AG04449 (cell line): Measurements from ENCODE around the gene GAL3ST3.
A peak's percentile ranks its signal among the peaks of the same experiment; 100 is the strongest.

Experiments
- CTCF ChIA-PET: fragments of 350-600 bp; formaldehyde crosslinking; extraction: SDS; loops from one replicate; lab custom pipeline; 2021; ENCODE audit warnings: antibody characterized with exemption; lab: Yijun Ruan, JAX
- POLR2A ChIA-PET: fragments of 400-600, 350-600 bp; formaldehyde crosslinking; extraction: SDS; loops from one replicate; lab custom pipeline; 2020; ENCODE audit warnings: antibody characterized with exemption, inconsistent platforms; lab: Yijun Ruan, JAX
- DNase-seq: peaks from one replicate; pipeline ENCODE4 v3.0.0-alpha.2; 2010; ENCODE audit warnings: low read depth, low spot score
- H3K4me3 ChIP-seq: 2 replicates; pipeline ENCODE4 v1.5.1; 2011; ENCODE audit warnings: low read depth, mild to moderate bottlenecking, control low read depth, low read length
- CTCF ChIP-seq: IDR thresholded peaks from one replicate; pipeline ENCODE4 v1.5.1; 2011; ENCODE audit warnings: mild to moderate bottlenecking, moderate library complexity, low read length, control low read depth, inconsistent platforms; ENCODE audit not compliant: insufficient read depth; ENCODE audit errors: missing control alignments

The GAL3ST3 gene

GRCh38 chr11:66006134-66006890, 42.6 kb downstream of the GAL3ST3 start:
- TF ChIP-seq CTCF, result no peak
- ChIA-PET CTCF (interaction anchor here (0.9 to 4.6 kb wide), 4 partner anchors 15 to 122 kb away, joined by 3 to 23 read pairs (median 8); no protein-coding TSS in a partner anchor), POLR2A (interaction anchor here (0.6 kb wide), 1 partner anchor 9 kb away, joined by 4 read pairs; no protein-coding TSS in a partner anchor)
- DNase-seq, result no peak
- H3K4me3 ChIP-seq, result no peak overlapping the region

GRCh38 chr11:66004186-66004585, 44.8 kb downstream of the GAL3ST3 start:
- ChIA-PET CTCF (interaction anchor here (1.3 to 4.6 kb wide), 3 partner anchors 18 to 133 kb away, joined by 3 to 23 read pairs (median 4); no protein-coding TSS in a partner anchor), POLR2A (no interaction called here)
- H3K4me3 ChIP-seq, result no peak overlapping the region
- no peak for TF ChIP-seq CTCF
- DNase-seq, result no peak

DNA sequence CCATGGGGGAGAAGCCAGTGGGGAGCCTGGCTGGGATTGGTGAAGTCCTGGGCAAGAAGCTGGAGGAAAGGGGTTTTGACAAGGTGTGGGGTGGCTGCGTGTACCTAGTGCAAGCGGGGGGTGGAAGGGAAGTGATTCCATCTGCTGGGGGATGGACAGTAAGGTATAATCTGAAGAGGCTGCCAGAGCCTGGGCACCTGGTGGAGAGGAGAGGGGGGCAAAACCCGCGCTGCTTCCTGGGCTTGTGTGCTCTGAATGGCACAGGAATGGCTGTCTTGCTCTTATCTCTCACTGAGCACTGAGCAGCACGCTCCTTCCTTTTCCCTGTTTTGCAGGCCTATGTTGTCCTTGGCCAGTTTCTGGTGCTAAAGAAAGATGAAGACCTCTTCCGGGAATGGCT, 45.7 kb downstream of the GAL3ST3 start:
- POLR2A ChIA-PET, result interaction anchor here (1.1 to 1.4 kb wide), 2 partner anchors 115 to 143 kb away, joined by 3 to 6 read pairs; partner anchors contain the start of genes FIBP and MUS81
- TF ChIP-seq CTCF, result no peak
- CTCF ChIA-PET, result interaction anchor here (1.1 to 4.6 kb wide), 3 partner anchors 19 to 132 kb away, joined by 3 to 23 read pairs (median 11); no protein-coding TSS in a partner anchor
- H3K4me3 ChIP-seq, result peak overlapping the region; percentile 94
- DNase-seq, result no peak

- TF ChIP-seq CTCF, result peak; percentile 8
- peak overlapping the region; percentile 94 for H3K4me3 ChIP-seq
- ChIA-PET POLR2A (interaction anchor here (0.5 to 1.4 kb wide), 9 partner anchors 8 to 143 kb away, joined by 3 to 6 read pairs (median 3); partner anchors contain the start of genes EFEMP2, FIBP and MUS81), CTCF (interaction anchor here (0.9 to 4.6 kb wide), 8 partner anchors 9 to 131 kb away, joined by 3 to 23 read pairs (median 3); partner anchors contain the start of gene CST6)
- DNase-seq, result no peak
These were observed 46.2 kb downstream of the GAL3ST3 start for GRCh38 chr11:66002648-66003225.

DNA sequence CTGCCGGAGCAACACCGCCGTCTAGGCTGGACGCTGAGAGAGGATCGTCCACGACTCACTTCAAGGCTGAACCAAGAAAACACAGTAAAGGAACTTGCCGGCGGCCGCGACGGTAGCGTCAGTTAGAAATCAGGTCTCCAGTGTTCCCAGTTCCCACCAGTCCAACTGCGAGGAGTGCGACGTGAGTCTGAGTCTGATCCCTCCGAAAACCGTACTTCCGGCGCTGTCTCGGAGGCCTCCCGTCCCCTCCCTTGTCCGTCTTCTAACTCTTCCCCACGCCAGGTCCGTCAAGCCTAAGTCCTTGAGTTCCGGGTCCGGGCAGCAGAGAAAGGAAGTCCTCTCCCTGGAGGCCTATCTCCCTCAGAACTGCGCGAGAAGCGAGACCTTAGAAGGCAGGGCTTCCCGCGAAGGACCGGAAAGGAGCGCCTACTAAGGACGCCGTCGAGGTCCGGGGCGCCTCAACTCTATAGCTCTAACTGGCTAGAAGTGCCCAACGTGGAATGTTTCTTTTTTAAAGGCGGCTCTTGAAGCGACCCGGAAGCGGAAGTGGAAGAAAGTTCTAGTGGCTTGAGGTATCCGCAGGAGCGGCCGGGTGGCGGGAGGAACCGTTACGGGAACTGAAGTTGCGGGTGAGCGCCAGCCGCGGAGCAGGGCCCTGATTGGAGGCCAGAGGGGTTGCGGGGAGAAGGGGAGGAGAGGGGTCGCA, 46.9 kb downstream of the GAL3ST3 start, which contains the start of the genes BANF1 and EIF1AD:
TSS of gene BANF1 (plus strand) at position 562 of the 706 bp plus-strand sequence. CDS start 748 bp downstream, outside the sequence.
TSS of gene EIF1AD (minus strand) at position 216 of the 706 bp plus-strand sequence. CDS start 1,768 bp downstream, outside the sequence.
- POLR2A ChIA-PET, result interaction anchor here (0.5 to 1.4 kb wide), 7 partner anchors 9 to 142 kb away, joined by 3 to 6 read pairs (median 4); partner anchors contain the start of genes EFEMP2 and MUS81
- peak within 1 kb of the TSS; percentile 94 for H3K4me3 ChIP-seq
- TF ChIP-seq CTCF, result no peak
- CTCF ChIA-PET, result interaction anchor here (0.9 to 4.6 kb wide), 7 partner anchors 10 to 117 kb away, joined by 3 to 23 read pairs (median 3); partner anchors contain the start of gene CST6
- peak; percentile 88 for DNase-seq
